Neural cell (in vitro differentiated cells): ENCODE data around the gene PBX4. TPM values are rescaled to one million over a fixed set of nuclear protein-coding genes. Genes with fewer than 3 reads are reported as not detected.

Experiments
- H2AFZ ChIP-seq: fragments of 200-600, 300-800 bp; sonication (generic), shearing (Covaris generic); 2 replicates; pipeline ENCODE4 v1.6.0; 2014; ENCODE audit warnings: low read depth, mild to moderate bottlenecking, antibody characterized with exemption, low read length, moderate library complexity
- H3F3A ChIP-seq: fragments of 200-600 bp; shearing (Covaris generic); 2 replicates; pipeline ENCODE4 v1.6.1; 2016; ENCODE audit warnings: mild to moderate bottlenecking, moderate library complexity, mixed read lengths, antibody characterized with exemption, low read length; ENCODE audit not compliant: insufficient read depth, poor library complexity, severe bottlenecking
- H3K27ac ChIP-seq: fragments of 200-600, 300-800 bp; sonication (generic), shearing (Covaris generic); 2 replicates; pipeline ENCODE4 v1.5.1; 2014; ENCODE audit warnings: mild to moderate bottlenecking, low read length, moderate library complexity
- H3K27me3 ChIP-seq: fragments of 300-800, 200-600 bp; sonication (generic), shearing (Covaris generic); 2 replicates; pipeline ENCODE4 v1.6.0; 2014; ENCODE audit warnings: mild to moderate bottlenecking, low read depth, low read length, moderate library complexity; ENCODE audit not compliant: insufficient read depth
- H3K36me3 ChIP-seq: fragments of 300-800, 200-600 bp; sonication (generic), shearing (Covaris generic); 2 replicates; pipeline ENCODE4 v1.5.1; 2014; ENCODE audit warnings: mild to moderate bottlenecking, antibody characterized with exemption, low read length, moderate library complexity; ENCODE audit not compliant: insufficient read depth
- H3K4me2 ChIP-seq: fragments of 300-800, 200-600 bp; sonication (generic), shearing (Covaris generic); 2 replicates; pipeline ENCODE4 v1.6.0; 2014; ENCODE audit warnings: mild to moderate bottlenecking, low read length
- H3K4me3 ChIP-seq: fragments of 300-800, 200-600 bp; sonication (generic), shearing (Covaris generic); 2 replicates; pipeline ENCODE4 v1.5.1; 2014; ENCODE audit warnings: mild to moderate bottlenecking, low read length, moderate library complexity
- H3K79me2 ChIP-seq: fragments of 200-600 bp; shearing (Covaris generic); replicated peaks from 2 replicates; pipeline ENCODE4 v1.6.0; 2014; ENCODE audit warnings: mild to moderate bottlenecking, low read length, moderate library complexity; ENCODE audit not compliant: insufficient read depth
- H3K9ac ChIP-seq: fragments of 300-800, 200-600 bp; sonication (generic), shearing (Covaris generic); 2 replicates; pipeline ENCODE4 v1.6.1; 2016; ENCODE audit warnings: mild to moderate bottlenecking, low read length, mixed read lengths
- H3K9me2 ChIP-seq: fragments of 200-600 bp; shearing (Covaris generic); 2 replicates; pipeline ENCODE4 v1.6.1; 2016; ENCODE audit warnings: mild to moderate bottlenecking, low read length, mixed read lengths; ENCODE audit not compliant: insufficient read depth
- H3K9me3 ChIP-seq: fragments of 200-600, 300-800 bp; sonication (generic), shearing (Covaris generic); 2 replicates; pipeline ENCODE4 v1.6.1; 2016; ENCODE audit warnings: mild to moderate bottlenecking, mixed run types, low read length, moderate library complexity, mixed read lengths
- H4K20me1 ChIP-seq: fragments of 200-600 bp; shearing (Covaris generic); 2 replicates; pipeline ENCODE4 v1.6.1; 2016; ENCODE audit warnings: mild to moderate bottlenecking, mixed run types; ENCODE audit not compliant: insufficient read depth
- EP300 ChIP-seq: fragments of 450-650 bp; conservative IDR thresholded peaks from 2 replicates; pipeline ENCODE4 v1.6.1; 2014; ENCODE audit warnings: antibody characterized with exemption, mild to moderate bottlenecking, moderate library complexity; ENCODE audit not compliant: poor library complexity, severe bottlenecking
- EZH2 ChIP-seq: fragments of 200-600, 300-800 bp; shearing (Covaris generic), sonication (generic); IDR thresholded peaks from 2 replicates; pipeline ENCODE4 v1.6.1; 2014; ENCODE audit warnings: antibody characterized with exemption, low read length, borderline replicate concordance, mild to moderate bottlenecking; ENCODE audit not compliant: insufficient read depth, poor library complexity, severe bottlenecking
- MXI1 ChIP-seq: fragments of 450-650 bp; conservative IDR thresholded peaks from 2 replicates; pipeline ENCODE4 v1.6.1; 2014; ENCODE audit warnings: antibody characterized with exemption, mild to moderate bottlenecking; ENCODE audit not compliant: poor library complexity, severe bottlenecking
- POLR2AphosphoS5 ChIP-seq: IDR thresholded peaks from 2 replicates; pipeline ENCODE4 v1.6.1; 2012
- RAD21 ChIP-seq: fragments of 450-650 bp; conservative IDR thresholded peaks from 2 replicates; pipeline ENCODE4 v1.6.1; 2014; ENCODE audit warnings: antibody characterized with exemption, mild to moderate bottlenecking, moderate library complexity
- SMC3 ChIP-seq: fragments of 450-650 bp; conservative IDR thresholded peaks from 2 replicates; pipeline ENCODE4 v1.6.1; 2014; ENCODE audit warnings: antibody characterized with exemption, mild to moderate bottlenecking, moderate library complexity; ENCODE audit not compliant: poor library complexity
- TAF1 ChIP-seq: IDR thresholded peaks from 2 replicates; pipeline ENCODE4 v1.6.1; 2012; ENCODE audit warnings: low read depth
- polyA plus RNA-seq: library from polyadenylated mRNA; depleted of rRNA; stranded (reverse); fragments of >200 nt; gene quantifications from 2 replicates; pipeline ENCODE4 v1.2.3, GENCODE V29; 2014
- TF ChIP-seq, protein P1 (sequence below): fragments of 450-650 bp; IDR thresholded peaks from 2 replicates; pipeline ENCODE4 v1.5.1; 2014; ENCODE audit warnings: antibody characterized with exemption, mild to moderate bottlenecking, moderate library complexity; ENCODE audit not compliant: poor library complexity, severe bottlenecking
- TF ChIP-seq, protein P2 (sequence below): IDR thresholded peaks from 2 replicates; pipeline ENCODE4 v1.6.1; 2012; ENCODE audit warnings: borderline replicate concordance

The PBX4 gene
- polyA plus RNA-seq, 1 donor from 2014 or later: 7.5 TPM

DNA sequence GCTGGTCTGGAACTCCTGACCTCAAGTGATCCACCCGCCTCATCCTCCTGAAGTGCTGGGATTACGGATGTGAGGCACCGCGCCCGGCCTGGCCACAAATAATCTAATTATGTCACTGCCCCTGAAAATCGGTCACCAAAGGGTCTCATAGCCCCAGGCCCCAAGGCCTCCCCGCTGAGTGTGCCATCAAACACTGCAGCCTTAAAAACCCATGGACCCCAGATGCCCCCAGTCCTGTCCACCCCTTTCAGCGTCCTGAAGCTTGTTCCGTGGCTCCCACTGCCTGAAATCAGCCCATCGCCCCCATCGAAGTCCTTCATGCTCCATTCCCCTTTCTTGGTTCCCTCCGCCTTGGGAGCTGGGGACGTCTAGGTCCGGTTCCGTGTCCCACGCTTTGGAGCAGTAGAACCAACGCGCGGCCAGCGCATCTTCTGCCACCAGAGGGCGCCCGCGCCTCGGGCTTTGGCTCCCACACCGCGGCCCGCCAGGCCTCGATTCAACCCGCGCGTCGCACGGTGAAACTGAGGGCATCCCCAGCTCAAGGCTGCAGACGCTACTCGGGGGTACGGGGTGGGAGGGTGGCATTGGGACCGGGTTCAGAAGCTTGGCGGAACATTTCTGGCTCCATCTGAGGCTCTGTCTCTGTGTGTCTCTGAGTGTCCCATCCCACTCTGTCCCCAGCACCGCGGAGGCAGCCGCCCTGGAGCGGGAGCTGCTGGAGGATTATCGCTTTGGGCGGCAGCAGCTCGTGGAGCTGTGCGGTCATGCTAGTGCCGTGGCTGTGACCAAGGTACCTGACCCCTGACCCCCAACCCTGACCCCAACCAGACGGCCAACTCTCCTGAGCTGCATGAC, 86.3 kb downstream of the PBX4 start:
- Histone ChIP-seq H3K9ac (no peak overlapping the region), H3K9me2 (no peaks in the 10 kb centered on the region), H4K20me1 (no peaks in the 10 kb centered on the region), H3F3A (no peaks in the 10 kb centered on the region), H3K79me2 (no peaks in the 10 kb centered on the region), H3K27me3 (no peaks in the 10 kb centered on the region), H3K27ac (no peak overlapping the region), H3K9me3 (no peaks in the 10 kb centered on the region), H3K4me3 (no peak overlapping the region), H2AFZ (no peak overlapping the region), H3K4me2 (no peak overlapping the region), H3K36me3 (no peaks in the 10 kb centered on the region)
- TF ChIP-seq SMC3 (peak; percentile 92), EP300 (no peak), POLR2AphosphoS5 (no peak), MXI1 (peak; percentile 28), RAD21 (peak; percentile 91)
- TF ChIP-seq, protein P1, sequence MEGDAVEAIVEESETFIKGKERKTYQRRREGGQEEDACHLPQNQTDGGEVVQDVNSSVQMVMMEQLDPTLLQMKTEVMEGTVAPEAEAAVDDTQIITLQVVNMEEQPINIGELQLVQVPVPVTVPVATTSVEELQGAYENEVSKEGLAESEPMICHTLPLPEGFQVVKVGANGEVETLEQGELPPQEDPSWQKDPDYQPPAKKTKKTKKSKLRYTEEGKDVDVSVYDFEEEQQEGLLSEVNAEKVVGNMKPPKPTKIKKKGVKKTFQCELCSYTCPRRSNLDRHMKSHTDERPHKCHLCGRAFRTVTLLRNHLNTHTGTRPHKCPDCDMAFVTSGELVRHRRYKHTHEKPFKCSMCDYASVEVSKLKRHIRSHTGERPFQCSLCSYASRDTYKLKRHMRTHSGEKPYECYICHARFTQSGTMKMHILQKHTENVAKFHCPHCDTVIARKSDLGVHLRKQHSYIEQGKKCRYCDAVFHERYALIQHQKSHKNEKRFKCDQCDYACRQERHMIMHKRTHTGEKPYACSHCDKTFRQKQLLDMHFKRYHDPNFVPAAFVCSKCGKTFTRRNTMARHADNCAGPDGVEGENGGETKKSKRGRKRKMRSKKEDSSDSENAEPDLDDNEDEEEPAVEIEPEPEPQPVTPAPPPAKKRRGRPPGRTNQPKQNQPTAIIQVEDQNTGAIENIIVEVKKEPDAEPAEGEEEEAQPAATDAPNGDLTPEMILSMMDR: peak; percentile 92

GRCh38 chr19:19530889-19531288, 87.6 kb downstream of the PBX4 start:
- Histone ChIP-seq H3K27ac (no peak overlapping the region), H3K27me3 (no peaks in the 10 kb centered on the region), H3K9ac (no peak overlapping the region), H3F3A (no peaks in the 10 kb centered on the region), H3K9me2 (no peaks in the 10 kb centered on the region), H3K4me3 (no peak overlapping the region), H3K79me2 (no peaks in the 10 kb centered on the region), H4K20me1 (no peaks in the 10 kb centered on the region), H3K4me2 (no peak overlapping the region), H3K36me3 (no peaks in the 10 kb centered on the region), H3K9me3 (no peaks in the 10 kb centered on the region), H2AFZ (no peak overlapping the region)
- TF ChIP-seq, protein P1: no peak
- TF ChIP-seq EZH2 (no peak), SMC3 (no peak), RAD21 (no peak), MXI1 (no peak), POLR2AphosphoS5 (no peak), TAF1 (no peak), EP300 (no peak)
- TF ChIP-seq, protein P2, sequence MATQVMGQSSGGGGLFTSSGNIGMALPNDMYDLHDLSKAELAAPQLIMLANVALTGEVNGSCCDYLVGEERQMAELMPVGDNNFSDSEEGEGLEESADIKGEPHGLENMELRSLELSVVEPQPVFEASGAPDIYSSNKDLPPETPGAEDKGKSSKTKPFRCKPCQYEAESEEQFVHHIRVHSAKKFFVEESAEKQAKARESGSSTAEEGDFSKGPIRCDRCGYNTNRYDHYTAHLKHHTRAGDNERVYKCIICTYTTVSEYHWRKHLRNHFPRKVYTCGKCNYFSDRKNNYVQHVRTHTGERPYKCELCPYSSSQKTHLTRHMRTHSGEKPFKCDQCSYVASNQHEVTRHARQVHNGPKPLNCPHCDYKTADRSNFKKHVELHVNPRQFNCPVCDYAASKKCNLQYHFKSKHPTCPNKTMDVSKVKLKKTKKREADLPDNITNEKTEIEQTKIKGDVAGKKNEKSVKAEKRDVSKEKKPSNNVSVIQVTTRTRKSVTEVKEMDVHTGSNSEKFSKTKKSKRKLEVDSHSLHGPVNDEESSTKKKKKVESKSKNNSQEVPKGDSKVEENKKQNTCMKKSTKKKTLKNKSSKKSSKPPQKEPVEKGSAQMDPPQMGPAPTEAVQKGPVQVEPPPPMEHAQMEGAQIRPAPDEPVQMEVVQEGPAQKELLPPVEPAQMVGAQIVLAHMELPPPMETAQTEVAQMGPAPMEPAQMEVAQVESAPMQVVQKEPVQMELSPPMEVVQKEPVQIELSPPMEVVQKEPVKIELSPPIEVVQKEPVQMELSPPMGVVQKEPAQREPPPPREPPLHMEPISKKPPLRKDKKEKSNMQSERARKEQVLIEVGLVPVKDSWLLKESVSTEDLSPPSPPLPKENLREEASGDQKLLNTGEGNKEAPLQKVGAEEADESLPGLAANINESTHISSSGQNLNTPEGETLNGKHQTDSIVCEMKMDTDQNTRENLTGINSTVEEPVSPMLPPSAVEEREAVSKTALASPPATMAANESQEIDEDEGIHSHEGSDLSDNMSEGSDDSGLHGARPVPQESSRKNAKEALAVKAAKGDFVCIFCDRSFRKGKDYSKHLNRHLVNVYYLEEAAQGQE: no peak
